Keratinocyte (primary cell): ENCODE data around the gene MAPK4. TPM values are rescaled to one million over a fixed set of nuclear protein-coding genes. Genes with fewer than 3 reads are reported as not detected.

Experiments
- DNase-seq: peaks from one replicate; pipeline ENCODE4 v3.0.0-alpha.2; 2011; ENCODE audit warnings: low read depth, missing footprints, low spot score
- FAIRE-seq: peaks from 2 replicates; lab custom pipeline; 2011; peaks lifted over from hg19 to GRCh38; lab: Jason Lieb, UNC
- H2AFZ ChIP-seq: 2 replicates; pipeline ENCODE4 v1.6.0; 2012; ENCODE audit warnings: low read length, control low read depth, inconsistent platforms; ENCODE audit not compliant: control insufficient read depth
- H3K27ac ChIP-seq: 2 replicates; pipeline ENCODE4 v1.5.1; 2011; ENCODE audit warnings: low read length; ENCODE audit not compliant: control insufficient read depth, insufficient read depth
- H3K27me3 ChIP-seq: 3 replicates; pipeline ENCODE4 v1.6.0; 2011; ENCODE audit warnings: low read length; ENCODE audit not compliant: control insufficient read depth, insufficient read depth; ENCODE audit errors: extremely low read depth
- H3K36me3 ChIP-seq, 2 experiments: 2 replicates in 1 of 2; 3 replicates in 1 of 2; pipeline ENCODE4 v1.5.1; 2011; ENCODE audit warnings: low read length in 2 of 2, mild to moderate bottlenecking in 1 of 2; ENCODE audit not compliant: control insufficient read depth in 2 of 2, insufficient read depth in 2 of 2; ENCODE audit errors: extremely low read depth in 1 of 2
- H3K4me1 ChIP-seq: 3 replicates; pipeline ENCODE4 v1.5.1; 2011; ENCODE audit warnings: low read length; ENCODE audit not compliant: control insufficient read depth, insufficient read depth; ENCODE audit errors: extremely low read depth
- H3K4me2 ChIP-seq: 3 replicates; pipeline ENCODE4 v1.6.0; 2011; ENCODE audit warnings: low read depth, low read length; ENCODE audit not compliant: control insufficient read depth, insufficient read depth; ENCODE audit errors: extremely low read depth
- H3K4me3 ChIP-seq, 3 experiments: fragments of 200-600 bp in 1 of 3; sonication (generic) in 1 of 3; 2 replicates in 2 of 3; 3 replicates in 1 of 3; pipeline ENCODE4 v1.5.1; 2011 to 2016; ENCODE audit warnings: low read length in 3 of 3, mild to moderate bottlenecking in 3 of 3, control low read depth in 2 of 3, inconsistent platforms in 1 of 3, low read depth in 1 of 3, mixed read lengths in 1 of 3, mixed run types in 1 of 3, moderate library complexity in 1 of 3; ENCODE audit not compliant: control insufficient read depth in 2 of 3, insufficient read depth in 2 of 3; ENCODE audit errors: extremely low read depth in 1 of 3
- H3K79me2 ChIP-seq: 2 replicates; pipeline ENCODE4 v1.6.0; 2012; ENCODE audit warnings: low read length; ENCODE audit not compliant: control insufficient read depth, insufficient read depth
- H3K9ac ChIP-seq: 3 replicates; pipeline ENCODE4 v1.6.0; 2011; ENCODE audit warnings: low read length; ENCODE audit not compliant: control insufficient read depth, insufficient read depth; ENCODE audit errors: extremely low read depth
- H3K9me1 ChIP-seq: 3 replicates; pipeline ENCODE4 v1.6.0; 2011; ENCODE audit warnings: low read length; ENCODE audit not compliant: control insufficient read depth, insufficient read depth; ENCODE audit errors: extremely low read depth
- H3K9me3 ChIP-seq: 2 replicates; pipeline ENCODE4 v1.5.1; 2012; ENCODE audit warnings: low read depth, low read length; ENCODE audit not compliant: control insufficient read depth
- H4K20me1 ChIP-seq: 3 replicates; pipeline ENCODE4 v1.6.0; 2011; ENCODE audit warnings: low read length; ENCODE audit not compliant: control insufficient read depth, insufficient read depth; ENCODE audit errors: extremely low read depth
- CTCF ChIP-seq, 3 experiments: IDR thresholded peaks in 1 of 3; conservative IDR thresholded peaks in 1 of 3; optimal IDR thresholded peaks in 1 of 3; 2 replicates in 2 of 3; 3 replicates in 1 of 3; pipeline versions ENCODE3 to v1.5.1; 2011; ENCODE audit warnings: low read length in 3 of 3, mild to moderate bottlenecking in 3 of 3, moderate library complexity in 2 of 3, control low read depth in 1 of 3, inconsistent platforms in 1 of 3; ENCODE audit not compliant: insufficient read depth in 2 of 3; ENCODE audit errors: extremely low read depth in 1 of 3
- EZH2 ChIP-seq: IDR thresholded peaks from one replicate; pipeline ENCODE4 v1.6.1; 2012; ENCODE audit warnings: inconsistent platforms, mild to moderate bottlenecking, low read length, moderate library complexity
- dilution Hi-C: fragments of 300-500 bp; cut with MboI; formaldehyde crosslinking; loops from one replicate; pipeline ENCODE4 v1.7.0; 2020; ENCODE audit warnings: low sequenced_read_pairs; ENCODE audit not compliant: extremely low pct_ligation_motif_present
- polyA plus RNA-seq, 5 experiments: library from polyadenylated mRNA; depleted of rRNA in 3 of 5; stranded (reverse) in 3 of 5; stranded (forward) in 1 of 5; unstranded in 1 of 5; fragments of >200 nt; gene quantifications; 1 replicate in 1 of 5; 2 replicates in 3 of 5; 3 replicates in 1 of 5; pipeline versions ENCODE4 v1.2.1 to v1.2.3, GENCODE V29; 2011 to 2012; ENCODE audit warnings: missing spikeins in 2 of 5, low read depth in 1 of 5, low replicate concordance in 1 of 5

MAPK4 gene
- polyA plus RNA-seq, 1 donor (not counting 4 experiments of a cell fraction or from before 2014, with no cell fraction given), result not detected

- no peaks in the 10 kb centered on the region for H4K20me1 ChIP-seq
- no peak overlapping the region for H3K4me3 ChIP-seq
- H3K27me3 ChIP-seq, result no peaks in the 10 kb centered on the region
- no peak overlapping the region for H2AFZ ChIP-seq
- H3K9me1 ChIP-seq, result no peaks in the 10 kb centered on the region
- no peaks in the 10 kb centered on the region for H3K9me3 ChIP-seq
- TF ChIP-seq EZH2 (no peak), CTCF (optimal IDR thresholded peaks at IDR 0.05 in 1 of 3, IDR thresholded peaks at IDR 0.05 in 1 of 3, conservative IDR thresholded peaks at IDR 0.05 in 1 of 3; ENCODE audit: extremely low read depth in 1 of 3, insufficient read depth in 2 of 3, low read length in 3 of 3) (no peak)
- H3K79me2 ChIP-seq, result no peaks in the 10 kb centered on the region
- no peak for FAIRE-seq
- no peak overlapping the region for H3K27ac ChIP-seq
- no peak for DNase-seq
- H3K4me2 ChIP-seq, result no peak overlapping the region
- H3K4me1 ChIP-seq, result no peaks in the 10 kb centered on the region
- dilution Hi-C loops, result no loop called here
- H3K36me3 ChIP-seq, result no peaks in the 10 kb centered on the region
- H3K9ac ChIP-seq, result no peak overlapping the region
Measured at GRCh38 chr18:50654658-50655550, 95.0 kb downstream of the MAPK4 start.

GRCh38 chr18:50656396-50656795, 96.5 kb downstream of the MAPK4 start:
- Histone ChIP-seq H3K4me1 (no peaks in the 10 kb centered on the region), H3K9me1 (no peaks in the 10 kb centered on the region), H3K9me3 (no peaks in the 10 kb centered on the region), H3K4me3 (no peak overlapping the region), H2AFZ (no peak overlapping the region), H3K9ac (no peak overlapping the region), H3K27me3 (peaks cover 2% of the 10 kb centered on the region), H3K36me3 (no peaks in the 10 kb centered on the region), H3K27ac (no peak overlapping the region), H4K20me1 (no peaks in the 10 kb centered on the region), H3K4me2 (no peak overlapping the region), H3K79me2 (no peaks in the 10 kb centered on the region)
- DNase-seq, result no peak
- no peak for TF ChIP-seq EZH2
- no peak for FAIRE-seq
- dilution Hi-C loops, result no loop called here
